HepG2 (cell line): Measurements from ENCODE around the gene HOTAIR. TPM values are rescaled to one million over a fixed set of nuclear protein-coding genes. Genes with fewer than 3 reads are reported as not detected.

Source experiments
- ATAC-seq: fragments of 200-7000 bp; cut with Tn5 transposase; 3 replicates; pipeline ENCODE4 v1.9.1; 2020; ENCODE audit warnings: mild to moderate bottlenecking, moderate library complexity
- BruUV-seq: library from RNA; stranded (reverse); fragments of 400-500 nt; replicated peaks from 2 replicates; lab custom pipeline; 2021; lab: Mats Ljungman, UMichigan
- CTCF ChIA-PET: fragments of 300-600 bp; formaldehyde crosslinking; extraction: SDS; loops from one replicate; lab custom pipeline; 2021; ENCODE audit warnings: low total read pairs, inconsistent platforms, low intra/inter-chr PET ratio; lab: Yijun Ruan, JAX
- POLR2A ChIA-PET: fragments of 350-600 bp; sonication (Branson Sonifier 250); formaldehyde crosslinking; loops from one replicate; lab custom pipeline; 2020; ENCODE audit warnings: antibody characterized with exemption, inconsistent platforms; lab: Yijun Ruan, JAX
- DNase-seq: peaks from one replicate; pipeline ENCODE4 v3.0.0-alpha.2; 2015; ENCODE audit warnings: low spot score
- FAIRE-seq: peaks from 3 replicates; lab custom pipeline; 2011; peaks lifted over from hg19 to GRCh38; lab: Jason Lieb, UNC
- H2AFZ ChIP-seq: one replicate; pipeline ENCODE4 v1.6.1; 2011; ENCODE audit warnings: low read length, inconsistent platforms
- H3K27ac ChIP-seq: fragments of 300-600 bp; 3 replicates; pipeline ENCODE4 v1.8.0; 2011; ENCODE audit warnings: mixed run types, mild to moderate bottlenecking, mixed read lengths, low read length, inconsistent platforms; ENCODE audit not compliant: insufficient read depth; ENCODE audit errors: extremely low read length
- H3K27me3 ChIP-seq, 2 experiments: fragments of 200-600 bp in 1 of 2; 2 replicates in 1 of 2; 3 replicates in 1 of 2; pipeline versions ENCODE4 v1.6.0 to v1.8.0; 2011; ENCODE audit warnings: low read length in 2 of 2, mild to moderate bottlenecking in 2 of 2, moderate library complexity in 2 of 2, inconsistent platforms in 1 of 2; ENCODE audit not compliant: insufficient read depth in 2 of 2, control insufficient read depth in 1 of 2
- H3K36me3 ChIP-seq, 2 experiments: fragments of 200-600 bp in 1 of 2; replicated peaks in 1 of 2; 2 replicates in 1 of 2; 3 replicates in 1 of 2; pipeline versions ENCODE4 v1.5.1 to v1.8.0; 2011; ENCODE audit warnings: low read length in 2 of 2, inconsistent platforms in 1 of 2; ENCODE audit not compliant: insufficient read depth in 2 of 2, control insufficient read depth in 1 of 2
- H3K4me1 ChIP-seq: 2 replicates; pipeline ENCODE4 v1.5.1; 2012; ENCODE audit warnings: low read length, inconsistent platforms; ENCODE audit not compliant: insufficient read depth
- H3K4me2 ChIP-seq: 2 replicates; pipeline ENCODE4 v1.6.0; 2011; ENCODE audit warnings: low read depth, low read length, inconsistent platforms
- H3K4me3 ChIP-seq, 3 experiments: fragments of 200-600 bp in 1 of 3; sonication (generic), shearing (Covaris generic) in 1 of 3; replicated peaks in 1 of 3; 2 replicates each; pipeline ENCODE4 v1.5.1; 2011 to 2016; ENCODE audit warnings: low read length in 3 of 3, inconsistent platforms in 2 of 3, low read depth in 2 of 3, mild to moderate bottlenecking in 2 of 3, control low read depth in 1 of 3, mixed read lengths in 1 of 3; ENCODE audit not compliant: insufficient read depth in 1 of 3
- H3K79me2 ChIP-seq: one replicate; pipeline ENCODE4 v1.6.1; 2011; ENCODE audit warnings: low read length, inconsistent platforms; ENCODE audit not compliant: insufficient read depth
- H3K9ac ChIP-seq: 2 replicates; pipeline ENCODE4 v1.6.0; 2011; ENCODE audit warnings: mild to moderate bottlenecking, low read depth, low read length, inconsistent platforms; ENCODE audit not compliant: insufficient read depth
- H3K9me3 ChIP-seq: 2 replicates; pipeline ENCODE4 v1.5.1; 2012; ENCODE audit warnings: mild to moderate bottlenecking, low read length
- H4K20me1 ChIP-seq: 2 replicates; pipeline ENCODE4 v1.6.0; 2011; ENCODE audit warnings: inconsistent platforms, mild to moderate bottlenecking, low read length, moderate library complexity; ENCODE audit not compliant: insufficient read depth
- CHCHD3 ChIP-seq: sonication (generic); formaldehyde crosslinking; IDR thresholded peaks from 2 replicates; pipeline ENCODE4 v1.8.0; 2022; ENCODE audit warnings: mild to moderate bottlenecking, missing genetic modification reagents, moderate library complexity
- ETV5 ChIP-seq: IDR thresholded peaks from 2 replicates; pipeline ENCODE4 v1.6.1; 2018; ENCODE audit warnings: missing biosample characterization, missing genetic modification reagents, inconsistent platforms, borderline replicate concordance
- HMGA1 ChIP-seq: sonication (generic); formaldehyde crosslinking; conservative IDR thresholded peaks from 2 replicates; pipeline ENCODE4 v1.4.0; 2020; ENCODE audit warnings: missing genetic modification reagents
- JUND ChIP-seq: sonication (generic); formaldehyde crosslinking; IDR thresholded peaks from 2 replicates; pipeline ENCODE4 v1.8.0; 2022; ENCODE audit warnings: mild to moderate bottlenecking, missing genetic modification reagents
- MAFK ChIP-seq, 2 experiments: IDR thresholded peaks in 1 of 2; conservative IDR thresholded peaks in 1 of 2; 2 replicates each; pipeline ENCODE4 v1.6.1; 2011; ENCODE audit warnings: improper control_type of control experiment in 2 of 2, low read length in 2 of 2
- MEF2D ChIP-seq: sonication (generic); formaldehyde crosslinking; IDR thresholded peaks from 2 replicates; pipeline ENCODE4 v1.5.1; 2020; ENCODE audit warnings: mild to moderate bottlenecking, missing genetic modification reagents
- PCBP2 ChIP-seq: fragments of 200-400 bp; formaldehyde crosslinking; optimal IDR thresholded peaks from 2 replicates; pipeline ENCODE3; 2018; ENCODE audit warnings: low read length, low read depth; ENCODE audit not compliant: poor library complexity, severe bottlenecking
- U2AF2 ChIP-seq: fragments of 200-400 bp; formaldehyde crosslinking; IDR thresholded peaks from 2 replicates; pipeline ENCODE4 v1.6.1; 2017; ENCODE audit warnings: low read depth, mild to moderate bottlenecking, low read length
- ZKSCAN1 ChIP-seq: fragments of 150-350 bp; IDR thresholded peaks from 2 replicates; pipeline ENCODE4 v1.6.1; 2014; ENCODE audit warnings: low read length
- ZNF124 ChIP-seq: sonication (generic); formaldehyde crosslinking; IDR thresholded peaks from 2 replicates; pipeline ENCODE4 v1.4.0; 2020; ENCODE audit warnings: missing genetic modification reagents
- ZNF550 ChIP-seq: sonication (generic); formaldehyde crosslinking; IDR thresholded peaks from 2 replicates; pipeline ENCODE4 v1.4.0; 2020; ENCODE audit warnings: mild to moderate bottlenecking, missing genetic modification reagents, borderline replicate concordance
- ZNF792 ChIP-seq: IDR thresholded peaks from 2 replicates; pipeline ENCODE4 v1.6.1; 2016
- WGBS: methylation state at CpG from one replicate; pipeline ENCODE4 v1.1.6; 2017; ENCODE audit warnings: low lambda C conversion rate; 5-methylcytosine and 5-hydroxymethylcytosine counted together
- in situ Hi-C: cut with HindIII; loops from 2 replicates; pipeline ENCODE4 v1.10.0; 2017; ENCODE audit warnings: low pct_unique_long_range_greater_than_20kb; ENCODE audit not compliant: extremely low pct_ligation_motif_present
- intact Hi-C: fragments of 100-400 bp; cut with micrococcal nuclease; formaldehyde crosslinking; loops from one replicate; pipeline ENCODE4 v1.10.0; 2022; ENCODE audit not compliant: unreplicated experiment
- polyA plus RNA-seq, 8 experiments: library from polyadenylated mRNA; depleted of rRNA in 3 of 8; stranded (reverse) in 7 of 8; unstranded in 1 of 8; fragments of >200 nt; fragmentation: Illumina TruSeq in 4 of 8; extraction: Trizol in 4 of 8; gene quantifications; 2 replicates each; pipeline versions ENCODE4 v1.2.1 to v1.2.3, GENCODE V29; 2011 to 2016; ENCODE audit warnings: low read depth in 4 of 8, missing spikeins in 1 of 8, mixed read lengths in 1 of 8; ENCODE audit not compliant: insufficient read depth in 1 of 8
- total RNA-seq, 5 experiments: library from RNA; depleted of rRNA; stranded (reverse); fragments of >200 nt; fragmentation: Illumina TruSeq; extraction: Trizol; gene quantifications; 2 replicates each; pipeline ENCODE4 v1.2.3, GENCODE V29; 2016; ENCODE audit warnings: low read depth in 1 of 5
- TF ChIP-seq, protein P1 (sequence below): IDR thresholded peaks from 2 replicates; pipeline ENCODE4 v1.6.1; 2016; ENCODE audit warnings: low read depth, missing genetic modification reagents, missing compliant biosample characterization
- TF ChIP-seq, protein P2 (sequence below): sonication (generic); formaldehyde crosslinking; IDR thresholded peaks from 2 replicates; pipeline ENCODE4 v1.4.0; 2020; ENCODE audit warnings: missing genetic modification reagents
- TF ChIP-seq, protein P3 (sequence below): sonication (generic); formaldehyde crosslinking; IDR thresholded peaks from 2 replicates; pipeline ENCODE4 v1.5.1; 2020; ENCODE audit warnings: mild to moderate bottlenecking, moderate library complexity, missing genetic modification reagents

The HOTAIR gene
- total and polyA plus RNA-seq, 2 of the 13 experiments (the other 11 are each of a cell fraction or from before 2014, with no cell fraction given) = not detected

DNA sequence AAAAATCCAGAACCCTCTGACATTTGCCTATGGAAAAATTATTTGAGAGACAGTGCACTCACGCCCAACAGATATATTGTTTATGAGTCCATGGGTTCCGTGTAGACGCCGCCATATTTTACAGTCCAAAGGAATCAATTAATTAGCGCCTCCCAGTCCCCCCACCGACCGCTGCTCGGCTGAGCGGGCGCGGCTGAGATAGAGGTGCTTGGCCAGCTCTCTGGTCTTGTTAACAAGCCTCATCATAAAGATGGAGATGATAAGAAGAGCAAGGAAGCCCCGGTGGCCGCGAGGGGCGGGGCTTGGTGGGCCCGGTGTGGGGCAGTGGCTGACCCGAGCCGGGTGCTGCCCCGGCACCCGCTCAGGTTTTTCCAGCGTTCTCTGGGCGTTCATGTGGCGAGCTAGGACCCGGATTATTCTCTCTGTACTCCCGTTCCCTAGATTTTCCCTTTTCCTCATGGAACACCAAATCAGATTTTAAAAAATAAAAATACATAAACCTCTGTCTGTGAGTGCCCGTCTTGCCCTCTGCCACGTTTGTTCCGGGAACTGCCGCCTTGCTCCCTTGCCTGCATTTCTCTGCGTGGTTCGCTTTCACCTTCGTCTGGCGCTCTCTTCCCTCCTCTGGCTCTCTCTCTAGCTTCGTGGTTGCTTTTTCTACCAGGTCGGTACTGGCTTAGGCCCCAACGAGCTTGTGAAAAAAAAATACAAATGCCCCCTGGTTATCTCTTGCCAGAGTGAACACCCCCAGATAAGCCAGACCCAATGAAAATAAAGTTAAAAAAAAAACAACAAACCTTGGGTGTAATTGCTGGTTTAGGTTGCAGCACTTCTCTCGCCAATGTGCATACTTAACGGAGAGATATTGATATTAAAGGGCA is 11.1 kb downstream of the HOTAIR start:
- ATAC-seq (no peak), FAIRE-seq (no peak), DNase-seq (no peak)
- Histone ChIP-seq H3K4me3 (no peak overlapping the region), H4K20me1 (0 out of 2 replicates have a peak, but pooled peaks cover 2% of the 10 kb centered on the region), H3K4me1 (no peaks in the 10 kb centered on the region), H3K9me3 (no peaks in the 10 kb centered on the region), H3K27ac (no peak overlapping the region), H3K9ac (no peak overlapping the region), H3K36me3 (no peaks in the 10 kb centered on the region), H3K4me2 (no peak overlapping the region), H2AFZ (no peak overlapping the region), H3K79me2 (no peaks in the 10 kb centered on the region), H3K27me3 (peaks cover 19 to 96% of the 10 kb centered on the region in 2 experiments)
- WGBS = 35% methylated on average over 35 of the region's 38 CpGs
- CTCF ChIA-PET = no interaction called here
- intact Hi-C loops (no loop called here), in situ Hi-C loops (no loop called here)
- POLR2A ChIA-PET = no interaction called here
- BruUV-seq = no TSS peak
- TF ChIP-seq MEF2D (CRISPR knock-in tag) (no peak), JUND (CRISPR knock-in tag) (no peak), ETV5 (CRISPR knock-in tag) (no peak), ZNF550 (no peak), ZNF792 (CRISPR knock-in tag) (no peak), CHCHD3 (CRISPR knock-in tag) (no peak), ZKSCAN1 (no peak), MAFK (conservative IDR thresholded peaks at IDR 0.05 in 1 of 2, IDR thresholded peaks at IDR 0.05 in 1 of 2; ENCODE audit: low read length in 2 of 2) (no peak), HMGA1 (CRISPR knock-in tag) (no peak), ZNF124 (CRISPR knock-in tag) (no peak), PCBP2 (no peak), U2AF2 (no peak)
- TF ChIP-seq, protein P1, sequence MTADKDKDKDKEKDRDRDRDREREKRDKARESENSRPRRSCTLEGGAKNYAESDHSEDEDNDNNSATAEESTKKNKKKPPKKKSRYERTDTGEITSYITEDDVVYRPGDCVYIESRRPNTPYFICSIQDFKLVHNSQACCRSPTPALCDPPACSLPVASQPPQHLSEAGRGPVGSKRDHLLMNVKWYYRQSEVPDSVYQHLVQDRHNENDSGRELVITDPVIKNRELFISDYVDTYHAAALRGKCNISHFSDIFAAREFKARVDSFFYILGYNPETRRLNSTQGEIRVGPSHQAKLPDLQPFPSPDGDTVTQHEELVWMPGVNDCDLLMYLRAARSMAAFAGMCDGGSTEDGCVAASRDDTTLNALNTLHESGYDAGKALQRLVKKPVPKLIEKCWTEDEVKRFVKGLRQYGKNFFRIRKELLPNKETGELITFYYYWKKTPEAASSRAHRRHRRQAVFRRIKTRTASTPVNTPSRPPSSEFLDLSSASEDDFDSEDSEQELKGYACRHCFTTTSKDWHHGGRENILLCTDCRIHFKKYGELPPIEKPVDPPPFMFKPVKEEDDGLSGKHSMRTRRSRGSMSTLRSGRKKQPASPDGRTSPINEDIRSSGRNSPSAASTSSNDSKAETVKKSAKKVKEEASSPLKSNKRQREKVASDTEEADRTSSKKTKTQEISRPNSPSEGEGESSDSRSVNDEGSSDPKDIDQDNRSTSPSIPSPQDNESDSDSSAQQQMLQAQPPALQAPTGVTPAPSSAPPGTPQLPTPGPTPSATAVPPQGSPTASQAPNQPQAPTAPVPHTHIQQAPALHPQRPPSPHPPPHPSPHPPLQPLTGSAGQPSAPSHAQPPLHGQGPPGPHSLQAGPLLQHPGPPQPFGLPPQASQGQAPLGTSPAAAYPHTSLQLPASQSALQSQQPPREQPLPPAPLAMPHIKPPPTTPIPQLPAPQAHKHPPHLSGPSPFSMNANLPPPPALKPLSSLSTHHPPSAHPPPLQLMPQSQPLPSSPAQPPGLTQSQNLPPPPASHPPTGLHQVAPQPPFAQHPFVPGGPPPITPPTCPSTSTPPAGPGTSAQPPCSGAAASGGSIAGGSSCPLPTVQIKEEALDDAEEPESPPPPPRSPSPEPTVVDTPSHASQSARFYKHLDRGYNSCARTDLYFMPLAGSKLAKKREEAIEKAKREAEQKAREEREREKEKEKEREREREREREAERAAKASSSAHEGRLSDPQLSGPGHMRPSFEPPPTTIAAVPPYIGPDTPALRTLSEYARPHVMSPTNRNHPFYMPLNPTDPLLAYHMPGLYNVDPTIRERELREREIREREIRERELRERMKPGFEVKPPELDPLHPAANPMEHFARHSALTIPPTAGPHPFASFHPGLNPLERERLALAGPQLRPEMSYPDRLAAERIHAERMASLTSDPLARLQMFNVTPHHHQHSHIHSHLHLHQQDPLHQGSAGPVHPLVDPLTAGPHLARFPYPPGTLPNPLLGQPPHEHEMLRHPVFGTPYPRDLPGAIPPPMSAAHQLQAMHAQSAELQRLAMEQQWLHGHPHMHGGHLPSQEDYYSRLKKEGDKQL (CRISPR knock-in tag) = no peak
- TF ChIP-seq, protein P2, sequence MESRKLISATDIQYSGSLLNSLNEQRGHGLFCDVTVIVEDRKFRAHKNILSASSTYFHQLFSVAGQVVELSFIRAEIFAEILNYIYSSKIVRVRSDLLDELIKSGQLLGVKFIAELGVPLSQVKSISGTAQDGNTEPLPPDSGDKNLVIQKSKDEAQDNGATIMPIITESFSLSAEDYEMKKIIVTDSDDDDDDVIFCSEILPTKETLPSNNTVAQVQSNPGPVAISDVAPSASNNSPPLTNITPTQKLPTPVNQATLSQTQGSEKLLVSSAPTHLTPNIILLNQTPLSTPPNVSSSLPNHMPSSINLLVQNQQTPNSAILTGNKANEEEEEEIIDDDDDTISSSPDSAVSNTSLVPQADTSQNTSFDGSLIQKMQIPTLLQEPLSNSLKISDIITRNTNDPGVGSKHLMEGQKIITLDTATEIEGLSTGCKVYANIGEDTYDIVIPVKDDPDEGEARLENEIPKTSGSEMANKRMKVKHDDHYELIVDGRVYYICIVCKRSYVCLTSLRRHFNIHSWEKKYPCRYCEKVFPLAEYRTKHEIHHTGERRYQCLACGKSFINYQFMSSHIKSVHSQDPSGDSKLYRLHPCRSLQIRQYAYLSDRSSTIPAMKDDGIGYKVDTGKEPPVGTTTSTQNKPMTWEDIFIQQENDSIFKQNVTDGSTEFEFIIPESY = no peak
- TF ChIP-seq, protein P3, sequence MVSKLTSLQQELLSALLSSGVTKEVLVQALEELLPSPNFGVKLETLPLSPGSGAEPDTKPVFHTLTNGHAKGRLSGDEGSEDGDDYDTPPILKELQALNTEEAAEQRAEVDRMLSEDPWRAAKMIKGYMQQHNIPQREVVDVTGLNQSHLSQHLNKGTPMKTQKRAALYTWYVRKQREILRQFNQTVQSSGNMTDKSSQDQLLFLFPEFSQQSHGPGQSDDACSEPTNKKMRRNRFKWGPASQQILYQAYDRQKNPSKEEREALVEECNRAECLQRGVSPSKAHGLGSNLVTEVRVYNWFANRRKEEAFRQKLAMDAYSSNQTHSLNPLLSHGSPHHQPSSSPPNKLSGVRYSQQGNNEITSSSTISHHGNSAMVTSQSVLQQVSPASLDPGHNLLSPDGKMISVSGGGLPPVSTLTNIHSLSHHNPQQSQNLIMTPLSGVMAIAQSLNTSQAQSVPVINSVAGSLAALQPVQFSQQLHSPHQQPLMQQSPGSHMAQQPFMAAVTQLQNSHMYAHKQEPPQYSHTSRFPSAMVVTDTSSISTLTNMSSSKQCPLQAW (CRISPR knock-in tag) = no peak
